Loucy (cell line): ENCODE results near the gene CNTN4.

ENCODE experiments used
- H2AFZ ChIP-seq: fragments of 200-600 bp; sonication (generic); 2 replicates; pipeline ENCODE4 v1.6.0; 2016; ENCODE audit warnings: antibody characterized with exemption, mild to moderate bottlenecking, low read length, moderate library complexity
- H3F3A ChIP-seq: fragments of 200-600 bp; 2 replicates; pipeline ENCODE4 v1.6.0; 2016; ENCODE audit warnings: antibody characterized with exemption, low read depth, mild to moderate bottlenecking
- H3K27me3 ChIP-seq: fragments of 200-600 bp; sonication (generic); 2 replicates; pipeline ENCODE4 v1.6.1; 2014; ENCODE audit warnings: low read length, mild to moderate bottlenecking; ENCODE audit not compliant: insufficient read depth, poor library complexity, severe bottlenecking
- H3K36me3 ChIP-seq: fragments of 200-600 bp; sonication (generic); 2 replicates; pipeline ENCODE4 v1.6.1; 2016; ENCODE audit warnings: low read length; ENCODE audit not compliant: insufficient read depth
- H3K4me1 ChIP-seq: fragments of 200-600 bp; sonication (generic); 2 replicates; pipeline ENCODE4 v1.5.1; 2014; ENCODE audit warnings: low read length, mild to moderate bottlenecking; ENCODE audit not compliant: insufficient read depth, poor library complexity, severe bottlenecking
- H3K4me2 ChIP-seq: fragments of 200-600 bp; sonication (generic); 2 replicates; pipeline ENCODE4 v1.6.0; 2014; ENCODE audit warnings: antibody characterized with exemption, low read length, low read depth, mild to moderate bottlenecking; ENCODE audit not compliant: poor library complexity, severe bottlenecking
- H3K4me3 ChIP-seq: fragments of 200-600 bp; sonication (generic); 2 replicates; pipeline ENCODE4 v1.5.1; 2014; ENCODE audit warnings: low read length, mild to moderate bottlenecking, mixed read lengths; ENCODE audit not compliant: poor library complexity, severe bottlenecking
- H3K79me2 ChIP-seq: fragments of 200-600 bp; sonication (generic); 2 replicates; pipeline ENCODE4 v1.6.1; 2014; ENCODE audit warnings: low read length; ENCODE audit not compliant: insufficient read depth
- H3K9ac ChIP-seq: fragments of 200-600 bp; sonication (generic); 2 replicates; pipeline ENCODE4 v1.6.0; 2014; ENCODE audit warnings: mild to moderate bottlenecking, low read depth, low read length, moderate library complexity; ENCODE audit not compliant: poor library complexity, severe bottlenecking
- H3K9me2 ChIP-seq: fragments of 200-600 bp; sonication (generic); replicated peaks from 2 replicates; pipeline ENCODE4 v1.6.1; 2016; ENCODE audit warnings: low read depth, low read length, mixed read lengths
- H3K9me3 ChIP-seq: fragments of 200-600 bp; sonication (generic); 2 replicates; pipeline ENCODE4 v1.6.1; 2014; ENCODE audit warnings: mild to moderate bottlenecking, antibody characterized with exemption, low read length, low read depth; ENCODE audit not compliant: insufficient read depth
- H4K20me1 ChIP-seq: fragments of 200-600 bp; sonication (generic); 2 replicates; pipeline ENCODE4 v1.6.0; 2014; ENCODE audit warnings: antibody characterized with exemption, low read length, mild to moderate bottlenecking; ENCODE audit not compliant: insufficient read depth, poor library complexity, severe bottlenecking
- CTCF ChIP-seq: fragments of 200-600 bp; sonication (generic); conservative IDR thresholded peaks from 2 replicates; pipeline ENCODE4 v1.5.1; 2014; ENCODE audit warnings: mild to moderate bottlenecking, antibody characterized with exemption, low read length
- EZH2phosphoT487 ChIP-seq: fragments of 200-600 bp; IDR thresholded peaks from 2 replicates; pipeline ENCODE4 v1.6.1; 2018; ENCODE audit warnings: antibody characterized with exemption, mild to moderate bottlenecking, moderate library complexity, borderline replicate concordance

CNTN4 gene

GRCh38 chr3:2589336-2589969 lies 490.8 kb downstream of the CNTN4 start:
- Histone ChIP-seq H3K9ac (no peak overlapping the region), H3K9me3 (no peaks in the 10 kb centered on the region), H3K27me3 (no peaks in the 10 kb centered on the region), H3K9me2 (no peaks in the 10 kb centered on the region), H3K4me2 (no peak overlapping the region), H4K20me1 (no peaks in the 10 kb centered on the region), H3K4me1 (no peaks in the 10 kb centered on the region), H3K4me3 (no peak overlapping the region), H3K79me2 (no peaks in the 10 kb centered on the region), H2AFZ (no peak overlapping the region), H3K36me3 (no peaks in the 10 kb centered on the region), H3F3A (no peaks in the 10 kb centered on the region)
- TF ChIP-seq EZH2phosphoT487: no peak
- no peak for TF ChIP-seq CTCF

DNA sequence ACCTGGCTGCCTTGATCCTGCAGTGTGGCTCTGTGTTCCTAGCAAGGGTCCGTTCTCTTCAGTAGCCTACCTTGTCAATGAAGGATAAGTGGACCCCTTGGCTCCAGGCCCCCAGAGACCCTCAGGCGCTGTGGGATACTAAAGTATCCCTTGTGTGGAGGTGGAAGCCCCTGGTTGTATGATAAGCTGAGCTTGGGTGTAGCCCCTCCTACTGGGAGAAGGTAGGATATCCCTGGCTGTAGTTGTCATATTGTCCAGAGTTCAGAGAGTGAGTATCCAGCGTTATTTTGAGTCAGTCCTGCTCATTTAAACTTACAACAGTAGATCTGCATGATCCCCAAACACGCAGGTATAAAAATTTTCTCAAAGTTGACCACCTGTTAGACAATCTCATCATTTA lies 496.8 kb downstream of the CNTN4 start:
- Histone ChIP-seq H3K9me3 (no peaks in the 10 kb centered on the region), H3K4me2 (no peak overlapping the region), H3K36me3 (no peaks in the 10 kb centered on the region), H3K27me3 (no peaks in the 10 kb centered on the region), H3K4me3 (no peak overlapping the region), H3K4me1 (no peaks in the 10 kb centered on the region), H2AFZ (no peak overlapping the region), H3F3A (no peaks in the 10 kb centered on the region), H3K9ac (no peak overlapping the region), H3K9me2 (0 out of 2 replicates have a peak, but pooled peaks cover 4% of the 10 kb centered on the region), H3K79me2 (no peaks in the 10 kb centered on the region), H4K20me1 (no peaks in the 10 kb centered on the region)
- no peak for TF ChIP-seq EZH2phosphoT487
- TF ChIP-seq CTCF: no peak

- H3K27me3 ChIP-seq: no peaks in the 10 kb centered on the region
- no peak overlapping the region for H2AFZ ChIP-seq
- H3K36me3 ChIP-seq: no peaks in the 10 kb centered on the region
- H3K9me3 ChIP-seq: no peaks in the 10 kb centered on the region
- H3K9me2 ChIP-seq: 0 out of 2 replicates have a peak, but pooled peaks cover 4% of the 10 kb centered on the region
- TF ChIP-seq EZH2phosphoT487 (no peak), CTCF (no peak)
- no peak overlapping the region for H3K4me3 ChIP-seq
- no peaks in the 10 kb centered on the region for H3F3A ChIP-seq
- no peaks in the 10 kb centered on the region for H3K4me1 ChIP-seq
- no peaks in the 10 kb centered on the region for H4K20me1 ChIP-seq
- H3K79me2 ChIP-seq: no peaks in the 10 kb centered on the region
- no peak overlapping the region for H3K9ac ChIP-seq
- H3K4me2 ChIP-seq: no peak overlapping the region
These were observed 498.9 kb downstream of the CNTN4 start for GRCh38 chr3:2597615-2598014.
